NK-92 treated with Interleukin-12 subunit alpha and Interleukin-12 subunit beta, amount 100 ng/mL, for 24 hours (cell line): Measurements from ENCODE around the gene TAAR9.

Experiments used
- DNase-seq: peaks from one replicate; lab custom pipeline; 2025; lab: John Stamatoyannopoulos, UW

TAAR9 gene

GRCh38 chr6:132537977-132538376 is at the start of gene TAAR9:
TSS of gene TAAR9 (plus strand) at chr6:132538277. CDS start at chr6:132538290, 13 bp downstream.
- no peak for DNase-seq

- no peak for DNase-seq
These were observed 48.7 kb upstream of the TAAR9 start for GRCh38 chr6:132489376-132489775.

- no peak for DNase-seq
These were observed 48.1 kb upstream of the TAAR9 start for GRCh38 chr6:132490024-132490423.

GRCh38 chr6:132490478-132491204 is 47.4 kb upstream of the TAAR9 start:
- no peak for DNase-seq

GRCh38 chr6:132491303-132491702 is 46.8 kb upstream of the TAAR9 start:
- DNase-seq: no peak

- no peak for DNase-seq
These were observed 46.2 kb upstream of the TAAR9 start for GRCh38 chr6:132491881-132492280.

GRCh38 chr6:132494954-132495353 is 43.1 kb upstream of the TAAR9 start:
- no peak for DNase-seq

GRCh38 chr6:132495604-132496079 is 42.4 kb upstream of the TAAR9 start:
- no peak for DNase-seq

GRCh38 chr6:132496519-132497180 is 41.4 kb upstream of the TAAR9 start:
- DNase-seq: no peak

- no peak for DNase-seq
These were observed 39.4 kb upstream of the TAAR9 start for GRCh38 chr6:132498638-132499037.

GRCh38 chr6:132499757-132500156 is 38.3 kb upstream of the TAAR9 start:
- no peak for DNase-seq

GRCh38 chr6:132504757-132505156 is 33.3 kb upstream of the TAAR9 start:
- DNase-seq: no peak

- no peak for DNase-seq
These were observed 32.9 kb upstream of the TAAR9 start for GRCh38 chr6:132505158-132505557.

GRCh38 chr6:132506461-132506860 is 31.6 kb upstream of the TAAR9 start:
- no peak for DNase-seq

GRCh38 chr6:132506869-132507808 is 30.9 kb upstream of the TAAR9 start:
- DNase-seq: no peak

GRCh38 chr6:132511210-132511830 is 26.8 kb upstream of the TAAR9 start:
- DNase-seq: no peak

GRCh38 chr6:132511831-132512220 is 26.3 kb upstream of the TAAR9 start:
- no peak for DNase-seq

- no peak for DNase-seq
These were observed 25.8 kb upstream of the TAAR9 start for GRCh38 chr6:132512342-132512637.

- peak; percentile 84 for DNase-seq
These were observed 25.1 kb upstream of the TAAR9 start, which contains the start of gene STX7 for GRCh38 chr6:132512638-132513632. TSS of gene STX7 (minus strand) at chr6:132513116. CDS start at chr6:132503530, 9,586 bp downstream.

- no peak for DNase-seq
These were observed 24.1 kb upstream of the TAAR9 start for GRCh38 chr6:132513831-132514545.
